H7 (cell line): ENCODE measurements around the gene LRRC56. TPM values are rescaled to one million over a fixed set of nuclear protein-coding genes. Genes with fewer than 3 reads are reported as not detected.
A peak's percentile ranks its signal among the peaks of the same experiment; 100 is the strongest.

Experiments
- DNase-seq: peaks from one replicate; pipeline ENCODE4 v3.0.0; 2012
- H3K27me3 ChIP-seq: 2 replicates; pipeline ENCODE4 v1.6.0; 2011; ENCODE audit warnings: mild to moderate bottlenecking, low read length; ENCODE audit not compliant: control insufficient read depth, insufficient read depth
- H3K36me3 ChIP-seq: replicated peaks from 2 replicates; pipeline ENCODE4 v1.5.1; 2011; ENCODE audit warnings: low read length; ENCODE audit not compliant: control insufficient read depth, insufficient read depth
- H3K4me3 ChIP-seq: 2 replicates; pipeline ENCODE4 v1.5.1; 2011; ENCODE audit warnings: low read depth, mild to moderate bottlenecking, control low read depth, low read length, moderate library complexity; ENCODE audit not compliant: insufficient read depth
- total RNA-seq: library from RNA; depleted of rRNA; stranded (reverse); fragments of >200 nt; shearing (Covaris generic); gene quantifications from 2 replicates; pipeline ENCODE4 v1.2.3, GENCODE V29; 2014

The LRRC56 gene
- total RNA-seq, 1 experiment from 2014 or later = 1.5 TPM

DNA sequence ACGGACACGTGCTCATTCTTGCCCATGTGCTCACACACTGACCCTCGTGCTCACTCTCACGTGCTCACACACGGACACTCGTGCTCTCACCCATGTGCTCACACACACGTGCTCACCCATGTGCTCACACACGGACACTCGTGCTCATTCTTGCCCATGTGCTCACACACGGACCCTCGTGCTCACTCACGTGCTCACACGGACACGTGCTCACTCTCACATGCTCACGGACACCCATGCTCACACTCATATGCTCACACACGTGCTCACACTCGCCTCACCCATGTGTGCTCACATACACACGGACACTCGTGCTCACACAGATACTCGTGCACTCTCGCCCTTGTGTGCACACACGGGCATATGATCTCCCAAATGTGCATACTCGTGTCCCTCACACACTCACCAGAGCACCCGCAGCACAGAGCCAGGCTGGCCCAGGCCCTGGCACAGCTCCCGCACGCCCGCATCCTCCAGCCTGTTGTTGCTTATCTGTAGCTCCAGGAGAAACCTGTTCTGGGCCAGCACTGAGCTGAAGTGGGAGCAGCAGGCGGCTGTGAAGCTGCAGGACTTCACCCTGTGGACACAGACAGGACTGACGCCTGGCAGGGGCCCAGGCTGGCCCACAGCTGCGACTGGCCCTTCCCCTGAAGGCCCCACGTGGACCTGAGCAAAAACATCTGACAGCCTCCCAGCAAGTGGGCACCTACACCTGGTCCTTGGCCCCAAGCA lies 39.6 kb upstream of the LRRC56 start:
- Histone ChIP-seq H3K27me3 (no peaks in the 10 kb centered on the region), H3K36me3 (peaks cover 21% of the 10 kb centered on the region), H3K4me3 (no peak overlapping the region)
- peak; percentile 40 for DNase-seq

DNA sequence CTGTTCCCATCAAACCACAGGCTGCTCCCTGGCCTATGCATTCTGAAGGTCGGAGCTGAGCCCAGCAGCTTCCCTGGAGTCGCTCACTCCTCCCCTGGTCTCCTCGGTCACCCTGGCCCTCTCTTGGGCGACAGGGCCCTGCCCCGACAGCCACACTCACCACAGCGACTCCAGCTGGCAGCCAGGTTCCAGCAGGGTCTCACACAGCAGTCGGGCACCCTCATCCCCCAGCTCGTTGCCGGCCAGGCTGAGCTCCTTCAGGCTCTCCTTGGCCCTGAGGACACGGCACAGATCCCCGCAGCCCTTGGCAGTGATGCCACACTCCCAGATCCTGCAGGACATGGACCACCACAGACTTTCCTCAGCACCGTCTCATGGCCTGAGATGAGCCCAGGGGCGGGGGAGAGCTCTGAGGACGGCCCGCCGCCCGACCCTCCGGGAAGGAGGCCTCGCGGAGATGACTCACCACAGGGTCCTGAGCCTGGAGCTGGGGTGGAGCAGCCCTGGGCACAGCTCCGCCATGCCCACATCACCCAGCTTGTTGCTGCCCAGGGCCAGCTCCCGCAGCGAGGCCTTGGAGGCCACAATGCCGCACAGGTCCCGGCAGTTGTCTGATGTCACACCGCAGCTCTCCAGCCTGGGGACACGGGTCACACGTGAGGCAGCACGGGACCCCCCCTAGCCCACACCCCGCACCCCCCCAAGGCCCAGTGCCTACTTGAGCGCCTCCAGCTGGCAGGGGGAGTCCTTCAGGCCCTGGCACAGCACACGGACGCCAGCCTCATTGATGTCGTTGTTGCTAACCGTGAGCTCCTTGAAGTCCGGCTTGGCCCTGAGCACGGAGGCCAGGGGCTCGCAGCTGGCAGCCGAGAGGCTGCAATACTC lies 38.8 kb upstream of the LRRC56 start:
- peaks cover 21% of the 10 kb centered on the region for H3K36me3 ChIP-seq
- peak; percentile 54 for DNase-seq
- no peak overlapping the region for H3K4me3 ChIP-seq
- no peaks in the 10 kb centered on the region for H3K27me3 ChIP-seq

DNA sequence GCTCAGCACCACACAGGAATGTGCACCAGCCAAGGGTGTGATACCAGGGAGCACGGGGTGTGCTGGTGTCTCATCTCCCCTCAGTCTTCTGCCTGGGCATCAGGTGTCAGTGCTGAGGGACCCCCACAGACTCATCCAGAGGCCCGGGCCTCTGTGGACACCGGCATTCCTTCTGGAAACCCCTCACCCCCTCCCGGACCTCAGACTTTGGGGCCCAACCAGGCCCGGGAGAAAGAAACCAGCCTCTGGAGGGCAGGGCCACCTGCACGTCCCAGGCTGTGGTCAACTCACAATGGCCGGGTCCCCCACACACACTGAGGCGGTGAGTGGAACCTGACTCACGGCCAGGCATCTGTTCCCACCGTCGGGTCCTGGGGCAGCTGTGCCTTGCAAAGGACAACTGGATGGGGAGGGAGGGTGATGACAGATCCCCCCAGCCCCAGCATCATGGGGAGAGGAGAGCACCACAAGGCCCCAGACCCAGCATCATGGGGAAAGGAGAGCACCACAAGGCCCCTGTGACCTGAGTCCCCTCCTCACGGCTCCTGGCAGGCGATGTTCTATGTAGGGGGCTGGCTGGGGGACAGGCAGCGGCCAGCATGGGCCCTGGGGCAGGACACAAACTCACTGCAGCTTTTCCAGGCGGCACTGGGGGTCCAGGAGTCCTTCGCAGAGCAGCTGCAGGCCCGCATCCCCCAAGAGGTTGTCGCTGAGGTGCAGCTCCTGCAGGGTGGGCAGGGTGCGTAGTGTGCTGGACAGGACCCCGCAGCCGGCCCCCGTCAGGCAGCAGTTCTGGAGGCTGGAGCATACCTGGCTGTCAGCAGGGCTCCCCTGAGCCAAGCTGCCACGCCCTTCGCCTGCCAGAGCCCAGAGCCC lies 37.9 kb upstream of the LRRC56 start:
- DNase-seq = peak; percentile 58
- Histone ChIP-seq H3K4me3 (no peak overlapping the region), H3K27me3 (no peaks in the 10 kb centered on the region), H3K36me3 (peaks cover 21% of the 10 kb centered on the region)

DNA sequence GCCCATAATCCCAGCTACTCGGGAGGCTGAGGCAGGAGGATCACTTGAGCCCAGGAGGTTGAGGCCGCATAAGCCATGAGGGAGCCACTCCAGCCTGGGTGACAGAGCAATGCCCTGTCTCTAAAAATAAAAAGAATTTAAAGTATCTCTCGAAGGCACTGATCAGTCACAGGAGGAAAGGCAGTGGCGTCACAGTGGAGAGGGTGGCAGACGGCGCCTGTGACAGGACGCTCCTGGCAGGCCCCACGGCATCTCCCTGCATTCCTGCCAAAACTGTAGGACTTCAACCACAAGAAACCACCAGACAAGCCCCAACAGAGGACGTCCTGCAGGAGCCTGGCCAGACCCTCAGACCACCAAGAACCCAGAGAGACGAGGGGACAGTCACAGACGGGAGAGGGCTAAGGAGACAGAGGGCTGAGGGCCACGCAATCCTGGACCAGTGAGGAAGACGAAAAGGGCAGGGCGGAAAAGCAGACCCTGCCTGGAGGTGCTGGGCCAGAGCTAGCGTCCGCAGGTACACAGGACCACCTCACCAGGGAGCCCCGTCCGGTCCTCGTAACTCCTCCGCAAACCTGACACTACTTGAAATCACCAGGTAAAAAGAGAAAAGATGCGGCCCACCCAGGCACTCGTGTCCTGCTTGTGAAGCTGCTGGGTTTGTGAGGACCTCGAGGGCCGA lies 36.2 kb upstream of the LRRC56 start:
- peaks cover 20% of the 10 kb centered on the region for H3K36me3 ChIP-seq
- H3K27me3 ChIP-seq = no peaks in the 10 kb centered on the region
- no peak overlapping the region for H3K4me3 ChIP-seq
- peak; percentile 59 for DNase-seq

DNA sequence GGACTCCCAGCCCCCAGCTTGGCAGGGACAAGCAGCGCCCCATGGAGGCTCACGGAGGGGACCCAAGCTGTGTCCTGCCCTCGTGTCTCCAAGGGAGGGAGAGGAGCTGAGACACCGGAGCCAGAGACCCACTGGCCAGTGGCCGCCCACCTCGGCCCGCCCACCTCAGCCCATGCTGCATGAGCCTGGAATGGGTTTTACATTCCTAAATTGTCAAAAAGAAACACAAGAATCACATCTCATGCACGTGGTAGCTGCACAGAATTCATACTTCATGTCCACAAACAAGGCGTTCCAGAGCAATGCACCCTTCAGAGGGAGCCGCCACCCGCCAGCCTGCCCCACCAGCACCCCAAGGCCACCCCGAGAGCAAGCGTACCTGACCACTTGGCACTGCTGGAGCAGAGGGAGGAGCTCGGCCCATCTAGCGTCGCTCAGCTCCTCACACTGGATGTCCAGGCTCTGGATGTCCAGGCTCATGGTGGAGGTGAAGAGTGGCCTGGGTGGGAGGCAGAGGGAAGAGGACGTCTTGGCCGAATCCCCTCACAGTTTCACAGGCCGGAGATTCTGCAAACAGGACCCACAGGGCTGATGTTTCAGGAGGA lies 35.5 kb upstream of the LRRC56 start:
- H3K4me3 ChIP-seq = no peak overlapping the region
- DNase-seq = peak; percentile 49

DNA sequence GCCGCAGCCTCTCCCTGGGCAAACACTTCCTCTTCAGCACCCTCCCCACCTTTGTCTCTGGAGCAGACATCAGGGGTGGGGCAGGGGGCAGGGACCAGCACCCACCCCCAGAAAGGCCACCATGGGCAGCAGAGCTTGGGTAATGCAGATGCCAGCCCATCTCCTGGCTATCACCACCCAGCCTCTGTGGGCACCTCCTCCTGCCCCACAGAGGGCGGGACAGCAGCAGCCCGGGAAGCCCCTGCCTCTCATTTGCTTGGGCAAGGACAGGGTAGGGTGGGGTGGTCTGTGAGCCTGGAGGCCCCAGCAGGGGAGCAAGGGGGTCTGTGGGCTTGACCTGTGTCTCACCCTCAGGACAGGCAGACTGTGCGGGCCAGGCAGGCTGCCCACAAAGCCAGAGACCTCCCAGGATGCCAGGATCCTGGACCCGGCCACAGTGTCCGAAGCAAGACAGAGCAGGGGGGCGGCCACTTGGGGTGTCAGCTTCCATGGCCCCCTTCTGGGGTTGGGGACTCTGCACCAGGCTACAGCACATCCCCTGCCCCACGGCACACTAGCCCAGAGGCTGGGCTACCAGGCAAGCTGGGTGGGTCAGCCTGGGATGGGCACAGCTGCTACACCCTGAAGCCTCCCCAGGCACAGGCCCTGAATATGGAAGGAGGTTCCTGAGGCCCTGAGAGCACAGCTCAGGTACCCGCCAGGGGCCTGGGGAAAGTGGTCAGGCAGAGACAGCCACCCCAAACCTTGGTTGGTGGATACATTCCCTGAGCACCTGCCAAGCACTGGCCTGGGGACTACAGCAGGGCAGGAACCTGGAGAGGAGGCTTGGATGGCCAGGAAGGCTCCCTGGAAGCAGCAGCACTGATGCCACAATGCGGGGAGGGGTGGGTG lies 34.8 kb upstream of the LRRC56 start:
- peaks cover 13% of the 10 kb centered on the region for H3K36me3 ChIP-seq
- peak; percentile 58 for DNase-seq
- no peak overlapping the region for H3K4me3 ChIP-seq
- no peaks in the 10 kb centered on the region for H3K27me3 ChIP-seq

More for the DNA sequence above, 35.5 kb upstream of the LRRC56 start:
- Histone ChIP-seq H3K36me3 (peaks cover 20% of the 10 kb centered on the region), H3K27me3 (no peaks in the 10 kb centered on the region)

DNA sequence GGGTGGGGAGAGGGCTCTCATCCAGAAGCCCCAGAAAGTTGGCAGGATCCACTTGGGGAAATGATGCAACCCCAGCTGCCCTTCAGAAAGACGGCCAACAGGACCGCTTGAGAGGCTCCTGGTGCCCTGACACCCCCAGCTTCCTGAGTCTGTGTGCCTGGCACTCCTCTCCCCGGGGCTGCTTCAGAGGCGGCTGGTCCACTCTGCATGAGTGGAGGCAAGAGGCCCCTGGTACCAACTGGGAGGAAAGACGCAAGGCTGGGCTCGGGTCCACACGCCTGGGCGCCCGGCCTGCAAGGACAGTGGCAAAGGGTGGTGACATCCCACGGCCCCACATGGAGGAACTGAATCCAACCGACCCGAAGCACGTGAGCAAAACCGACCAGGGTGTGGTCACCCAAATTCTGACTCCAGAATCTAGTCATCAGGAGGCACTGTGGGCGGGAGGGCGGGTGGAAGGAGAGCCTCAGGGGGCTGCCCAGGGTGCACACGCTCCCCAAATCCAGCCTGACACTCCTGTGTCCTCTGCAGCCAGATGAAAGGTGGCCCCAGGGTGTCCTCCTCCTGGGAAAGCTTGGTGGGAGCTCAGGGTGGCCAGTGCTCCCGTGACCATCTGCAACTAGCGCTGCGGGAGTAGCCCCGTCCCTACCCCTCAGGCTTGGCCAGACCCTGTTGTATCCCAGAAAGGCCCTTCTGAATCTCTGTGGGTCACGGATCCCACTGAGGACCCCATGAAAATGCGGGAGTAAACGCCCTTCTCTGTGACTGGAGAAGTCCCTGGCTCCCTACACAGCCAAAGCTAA lies 33.9 kb upstream of the LRRC56 start:
- no peaks in the 10 kb centered on the region for H3K27me3 ChIP-seq
- H3K4me3 ChIP-seq = no peak overlapping the region
- H3K36me3 ChIP-seq = peaks cover 8% of the 10 kb centered on the region
- no peak for DNase-seq

DNA sequence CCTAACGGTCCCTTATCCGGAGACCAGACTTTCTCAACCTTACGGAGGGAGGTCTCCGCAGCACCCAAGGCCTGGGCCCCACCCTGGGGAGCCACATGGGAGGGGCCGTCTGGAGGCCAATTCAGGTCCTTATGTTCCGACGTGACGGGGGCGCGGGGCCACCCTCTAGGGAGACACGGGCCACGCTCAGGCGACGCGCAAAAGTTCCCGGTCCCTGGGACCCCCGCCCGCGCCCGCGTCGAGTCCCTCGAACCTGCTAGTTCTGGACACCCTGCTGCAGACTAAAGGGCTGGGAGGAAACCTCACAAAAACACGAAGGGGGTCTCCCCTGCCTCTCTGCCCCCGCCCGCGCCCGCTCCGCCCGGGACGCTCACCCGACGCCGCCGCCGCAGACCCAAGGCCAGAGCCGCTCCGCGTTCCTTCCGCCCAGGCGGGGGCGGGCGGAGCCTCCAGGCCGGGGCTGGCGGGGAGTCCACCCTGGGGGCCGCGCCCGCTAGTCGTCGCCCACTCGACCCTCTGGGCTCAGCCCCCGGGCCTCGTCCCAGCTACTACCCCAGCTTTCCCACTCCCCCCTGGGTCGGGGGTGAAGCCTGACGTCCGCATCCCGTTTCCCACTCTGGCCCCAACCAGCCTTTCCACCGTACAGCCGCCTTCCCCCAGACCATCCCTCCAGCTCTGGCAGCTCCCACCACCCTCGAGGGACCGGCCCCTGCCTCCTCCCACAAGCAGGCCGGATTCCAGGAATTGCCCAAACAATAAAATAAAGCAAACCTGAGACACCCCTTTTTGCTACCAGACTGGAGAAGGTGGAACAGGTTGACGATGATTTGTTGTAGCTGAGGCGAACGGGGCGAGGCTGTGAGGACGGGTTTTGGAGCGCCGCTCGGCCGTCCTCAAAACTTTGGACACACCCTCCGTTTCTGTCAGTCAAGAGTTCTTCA lies 33.0 kb upstream of the LRRC56 start:
- Histone ChIP-seq H3K36me3 (peaks cover 5% of the 10 kb centered on the region), H3K4me3 (no peak overlapping the region; the same call in 1 of the 2 replicates), H3K27me3 (no peaks in the 10 kb centered on the region)
- peak; percentile 73 for DNase-seq

DNA sequence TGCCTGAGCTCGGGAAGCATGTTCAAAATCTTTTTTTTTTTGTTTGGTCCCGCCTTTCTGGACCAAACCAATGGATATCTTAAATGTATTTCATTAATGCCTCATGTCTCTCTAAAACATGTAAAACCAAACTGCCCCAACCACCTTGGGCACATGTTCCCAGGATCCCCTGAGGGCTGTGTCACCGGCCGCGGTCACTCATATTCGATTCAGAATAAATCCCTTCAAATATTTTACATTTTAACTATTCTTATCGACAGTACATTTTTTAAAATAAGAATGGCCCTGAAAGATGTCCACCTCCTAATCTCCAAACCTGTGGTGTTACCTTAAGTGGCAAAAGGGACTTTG lies 32.4 kb upstream of the LRRC56 start:
- Histone ChIP-seq H3K4me3 (no peak overlapping the region), H3K36me3 (peaks cover 4% of the 10 kb centered on the region)
- no peak for DNase-seq

DNA sequence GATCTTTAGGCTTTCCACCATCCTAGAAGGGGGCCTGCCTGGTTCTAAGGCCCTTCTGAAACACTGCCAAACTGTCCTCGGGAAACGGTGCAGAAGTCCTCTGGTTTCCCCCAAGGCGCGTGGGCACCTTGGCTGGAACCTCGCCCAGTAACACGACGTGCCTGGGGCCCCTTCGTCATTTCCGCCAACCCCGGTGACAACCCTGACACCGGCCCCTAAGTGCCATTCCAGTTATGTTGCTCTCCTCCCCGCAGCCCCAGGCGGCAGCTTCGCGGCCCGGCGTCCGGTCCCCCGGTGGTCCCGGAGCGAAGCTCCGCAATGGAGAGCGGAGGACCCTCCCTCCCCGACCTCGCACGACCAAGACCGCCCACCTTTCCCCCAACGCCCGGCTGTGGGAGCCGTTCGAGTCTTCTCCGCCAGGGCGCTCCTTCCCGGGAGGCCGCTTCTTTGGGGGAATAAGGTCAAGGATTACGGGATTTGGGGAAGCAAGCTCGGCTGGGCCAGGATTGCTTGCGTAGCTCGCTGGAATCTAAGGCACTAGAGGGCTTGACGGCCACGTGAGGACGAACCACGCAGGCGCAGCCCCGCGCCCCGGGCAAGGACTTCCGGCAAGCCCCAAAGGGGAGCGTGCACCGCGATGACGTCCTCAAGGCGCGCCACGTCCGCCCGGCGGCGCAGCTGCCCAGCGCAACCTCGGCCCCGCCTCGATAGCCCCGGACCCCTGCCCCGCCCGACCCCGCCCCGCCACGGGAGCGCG lies 30.9 kb upstream of the LRRC56 start:
- Histone ChIP-seq H3K36me3 (peaks cover 2% of the 10 kb centered on the region), H3K4me3 (peak overlapping the region; percentile 94), H3K27me3 (no peaks in the 10 kb centered on the region)
- peak; percentile 100 for DNase-seq

More for the DNA sequence above, 32.4 kb upstream of the LRRC56 start:
- no peaks in the 10 kb centered on the region for H3K27me3 ChIP-seq
